Activated CD4-positive, CD25-positive, alpha-beta regulatory T cell treated with anti-CD3 and anti-CD28 coated beads, Interleukin-2, amount 50 U/mL, for 24 hours (primary cell): ENCODE measurements around the gene EDA.
"Not testable (repeated sequence)": the region's sequence is repeated elsewhere in the genome, so short reads cannot be mapped to it uniquely, and the experiment has no call there.

Source experiments
- ATAC-seq, 2 donors: fragments of 150-1000 bp; cut with Tn5 transposase; one replicate each; pipeline ENCODE4 v1.10.0; 2021; ENCODE audit warnings: mild to moderate bottlenecking in 1 of 2, moderate library complexity in 1 of 2

Gene EDA

DNA sequence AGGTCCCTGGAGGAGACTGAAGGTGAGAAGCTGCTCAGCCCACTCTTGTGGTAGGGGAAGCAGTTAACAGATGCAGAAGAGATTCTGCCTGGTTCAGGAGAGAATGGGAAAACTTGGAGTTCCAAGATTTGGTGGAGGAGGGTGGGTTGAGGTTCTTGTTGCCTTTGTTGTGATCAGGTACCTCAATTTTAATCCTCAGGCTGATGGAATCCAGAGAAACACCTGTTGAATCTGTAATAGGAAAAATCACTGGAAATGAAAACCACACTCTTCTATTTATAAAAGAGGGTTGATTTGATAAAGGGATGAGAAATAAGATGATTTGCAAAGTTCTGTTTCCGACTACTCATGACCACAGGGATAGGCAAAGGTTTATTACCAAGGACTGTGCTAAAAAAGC lies 132.1 kb downstream of the EDA start:
- no peak for ATAC-seq

DNA sequence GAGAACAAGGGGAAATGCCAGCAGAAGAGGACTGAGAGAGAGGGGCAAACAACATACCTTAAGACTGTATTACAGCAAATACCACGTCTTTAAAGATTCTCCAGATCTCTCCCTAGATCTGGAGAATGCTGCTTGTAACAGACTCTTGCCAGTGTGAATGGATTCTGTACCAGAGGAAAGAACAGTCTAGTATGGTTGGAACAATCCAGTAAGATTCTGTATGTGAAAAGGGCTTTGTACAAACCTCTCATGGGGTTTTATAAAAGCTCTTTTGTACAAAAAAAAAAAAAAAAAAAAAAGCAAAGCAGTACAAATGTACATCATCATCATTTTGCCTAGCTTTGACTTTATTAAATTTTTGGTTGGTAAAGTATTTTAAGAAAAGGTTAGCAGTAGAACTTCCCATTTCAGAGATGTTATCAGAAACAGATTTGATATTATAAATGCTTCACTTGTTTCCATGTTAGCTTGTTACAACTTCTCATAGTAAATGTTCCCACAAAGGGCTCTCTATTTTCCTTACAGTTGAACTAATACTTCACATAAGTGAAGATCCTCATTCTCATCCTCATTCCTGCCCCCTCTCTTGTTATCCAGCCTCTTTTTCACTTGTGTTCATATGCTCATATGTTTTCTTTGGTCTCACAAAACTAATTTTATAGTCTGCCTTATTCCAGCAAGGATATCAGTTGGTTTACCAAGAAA lies 144.2 kb downstream of the EDA start:
- no peak for ATAC-seq

DNA sequence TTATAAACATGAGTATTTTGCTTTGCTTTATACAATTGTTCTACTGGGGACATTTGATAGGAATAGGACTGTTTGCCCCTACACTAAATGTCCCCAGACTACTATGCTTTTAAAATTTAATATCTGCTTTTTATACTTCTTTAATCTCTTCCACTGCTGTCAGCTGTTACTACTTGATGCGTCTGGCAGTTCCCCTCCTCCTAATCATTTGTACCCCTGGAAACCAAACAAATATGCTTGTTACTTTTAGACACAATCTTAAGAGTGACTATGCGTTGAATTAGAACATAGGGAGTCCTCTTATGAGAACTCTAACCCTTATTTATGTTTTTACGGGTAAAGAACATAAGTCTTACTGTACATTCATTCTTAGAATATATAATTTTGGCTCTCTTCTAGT lies 145.7 kb downstream of the EDA start:
- ATAC-seq, result no peak

DNA sequence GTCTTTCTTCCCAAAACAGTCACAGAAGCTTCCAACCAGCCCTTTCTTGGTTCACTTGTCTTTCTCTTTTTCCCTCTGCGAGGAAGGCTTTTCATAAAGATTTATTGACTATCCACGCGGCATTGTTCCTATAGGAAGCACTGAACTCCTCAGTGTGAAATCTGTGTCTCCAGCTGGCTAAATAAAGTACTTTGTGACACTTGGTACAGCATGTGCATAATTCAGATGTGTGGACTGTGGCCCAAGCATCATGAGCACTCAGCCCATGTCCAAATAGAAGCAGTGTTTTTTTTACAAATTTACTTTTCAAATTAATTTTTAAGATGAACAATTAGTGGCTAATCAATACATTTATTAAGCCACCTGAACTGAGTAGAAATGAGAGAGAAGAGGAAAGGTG lies 146.4 kb downstream of the EDA start:
- no peak for ATAC-seq

DNA sequence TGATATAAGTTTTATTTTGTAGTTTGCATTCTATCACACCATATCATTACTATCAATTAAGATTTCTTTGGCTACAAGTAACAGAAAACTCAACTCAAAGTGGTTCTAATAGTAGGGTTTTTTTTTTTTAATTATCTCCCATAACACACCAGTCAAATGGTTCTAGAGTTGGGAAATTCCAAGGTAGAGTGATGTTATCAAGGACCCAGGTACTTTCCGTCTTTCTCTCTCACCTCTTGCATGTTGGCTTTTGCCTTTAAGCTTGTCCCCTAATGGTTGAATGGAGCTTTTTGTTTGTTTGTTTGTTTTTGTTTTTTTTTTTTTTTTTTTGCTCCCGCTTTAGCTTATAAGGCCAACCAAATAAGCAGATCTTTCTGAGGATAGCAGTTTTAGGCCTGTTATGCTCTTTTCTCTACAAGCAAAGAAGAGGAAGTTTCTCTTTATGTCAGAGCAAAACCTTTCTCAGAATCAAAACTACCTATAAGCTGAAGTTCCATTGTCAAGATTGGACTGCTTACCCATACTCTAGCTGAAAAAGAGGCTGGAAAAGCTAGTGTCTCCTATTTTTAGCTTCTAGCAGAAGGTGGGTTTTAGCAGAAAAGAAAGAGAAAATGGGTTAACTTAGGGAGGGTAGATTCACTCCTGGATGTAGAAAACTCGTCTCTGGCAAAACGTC lies 177.5 kb downstream of the EDA start:
- ATAC-seq, result no peak

DNA sequence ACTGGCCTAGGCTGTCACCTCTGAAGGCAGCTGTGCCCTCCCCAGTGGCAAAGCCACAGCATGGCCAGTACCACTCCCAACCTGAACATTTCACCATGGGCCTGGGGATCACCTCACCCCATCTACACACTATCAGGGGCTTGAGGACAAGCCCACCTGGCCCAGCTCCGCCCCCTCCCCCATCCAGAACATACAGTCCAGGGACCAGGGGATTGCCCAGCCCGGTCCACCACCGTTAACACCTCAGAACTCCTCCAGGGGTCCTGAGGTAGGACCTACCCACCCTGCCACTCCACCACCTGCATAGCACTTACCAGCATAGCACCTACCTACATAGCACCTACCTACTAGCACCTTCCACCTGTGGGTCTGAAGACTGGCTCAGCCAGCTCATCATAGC lies 179.8 kb downstream of the EDA start:
- no peak for ATAC-seq

DNA sequence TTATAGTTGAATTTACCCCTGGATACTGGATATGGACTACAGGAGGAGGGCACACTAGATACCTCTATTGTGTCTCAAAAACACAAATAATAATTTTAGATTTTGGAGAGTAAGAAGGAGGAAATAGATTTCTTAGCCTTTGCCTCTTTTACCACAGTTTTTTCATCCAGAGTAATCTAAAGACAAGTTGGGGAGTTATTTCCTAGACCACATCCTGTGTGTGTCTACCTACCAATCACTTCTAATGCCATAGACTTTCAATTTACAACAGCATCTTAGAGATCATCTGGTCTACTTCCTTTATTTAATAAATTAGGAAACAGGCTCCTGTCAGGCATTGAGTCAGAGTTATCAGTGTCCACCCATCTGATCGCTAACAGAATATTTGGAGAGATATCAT lies 191.5 kb downstream of the EDA start:
- ATAC-seq, result no peak

DNA sequence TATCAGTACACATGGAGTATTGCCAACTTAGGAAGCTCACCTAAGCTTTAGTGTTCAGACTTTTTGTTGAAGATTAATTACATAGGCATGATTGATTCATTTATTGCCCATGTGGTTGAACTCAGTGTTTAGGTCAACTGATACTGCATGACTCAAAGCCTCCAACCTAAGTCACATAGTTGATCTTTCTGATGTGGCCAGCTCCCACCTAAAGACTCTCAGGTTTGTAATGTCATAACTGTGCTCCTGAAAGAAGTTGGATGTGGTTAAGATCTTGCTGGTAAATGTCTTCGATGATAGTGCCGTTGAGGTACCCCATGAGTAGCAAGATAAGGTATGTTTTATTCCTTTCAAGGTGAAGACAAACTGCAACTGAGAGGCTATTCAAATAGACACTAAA lies 192.5 kb downstream of the EDA start:
- peak; percentile 53 to 68 for ATAC-seq

DNA sequence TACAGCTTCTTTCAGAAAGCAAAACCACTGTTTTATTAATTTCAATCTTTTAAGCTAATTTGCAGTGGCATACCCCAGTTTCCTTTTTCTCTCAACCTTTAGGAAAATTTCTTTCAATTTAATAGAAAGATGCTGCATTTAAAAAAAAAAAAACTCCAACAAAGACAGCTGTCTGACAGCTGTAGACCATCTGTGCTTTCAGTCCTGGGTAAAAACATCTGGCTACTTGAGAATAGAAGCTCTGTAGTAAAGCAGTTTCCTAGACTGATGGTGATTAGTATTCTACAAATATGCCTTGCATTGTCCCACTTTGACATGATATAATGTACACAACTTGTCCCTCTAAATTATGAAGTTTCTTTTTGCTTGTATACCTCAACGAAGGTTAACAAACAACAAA lies 197.8 kb downstream of the EDA start:
- ATAC-seq, result no peak

DNA sequence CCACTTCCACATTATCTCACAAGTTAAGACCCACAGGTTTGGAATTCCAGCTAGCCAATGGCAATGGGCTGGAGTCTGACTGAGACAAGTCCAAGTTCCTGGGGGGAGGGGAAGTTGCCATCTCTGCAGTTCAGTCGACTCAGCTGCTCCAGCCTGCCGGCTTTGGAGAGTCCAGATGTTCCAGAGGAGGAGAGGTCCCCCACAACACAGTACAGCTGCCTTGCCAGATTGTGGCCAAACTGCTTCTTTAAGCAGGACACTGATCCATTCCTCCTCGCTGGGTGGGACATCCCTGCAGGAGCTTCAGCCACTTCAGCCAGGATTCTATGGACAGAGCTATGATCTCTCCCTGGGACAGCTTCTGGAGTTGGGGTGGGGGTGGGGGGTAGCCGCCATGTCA lies 199.2 kb downstream of the EDA start:
- ATAC-seq, result no peak

DNA sequence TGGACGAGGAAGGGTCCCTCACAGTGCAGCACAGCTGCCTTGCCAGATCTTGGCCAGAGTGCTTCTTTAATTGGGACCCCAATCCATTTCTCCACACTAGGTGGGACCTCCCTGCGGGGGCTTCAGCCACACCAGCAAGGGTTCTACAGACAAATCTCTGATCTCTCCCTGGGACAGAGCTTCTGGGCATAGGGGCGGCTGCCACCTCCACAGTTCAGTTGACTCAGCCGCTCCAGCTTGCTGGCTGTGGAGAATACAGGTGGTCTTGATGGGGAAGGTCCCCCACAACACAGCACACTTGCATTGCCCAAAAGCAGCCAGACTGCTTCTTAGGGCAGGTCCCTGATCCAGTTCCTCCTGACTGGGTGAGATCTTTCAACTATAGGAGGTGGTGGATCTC lies 199.6 kb downstream of the EDA start:
- ATAC-seq, result no peak

DNA sequence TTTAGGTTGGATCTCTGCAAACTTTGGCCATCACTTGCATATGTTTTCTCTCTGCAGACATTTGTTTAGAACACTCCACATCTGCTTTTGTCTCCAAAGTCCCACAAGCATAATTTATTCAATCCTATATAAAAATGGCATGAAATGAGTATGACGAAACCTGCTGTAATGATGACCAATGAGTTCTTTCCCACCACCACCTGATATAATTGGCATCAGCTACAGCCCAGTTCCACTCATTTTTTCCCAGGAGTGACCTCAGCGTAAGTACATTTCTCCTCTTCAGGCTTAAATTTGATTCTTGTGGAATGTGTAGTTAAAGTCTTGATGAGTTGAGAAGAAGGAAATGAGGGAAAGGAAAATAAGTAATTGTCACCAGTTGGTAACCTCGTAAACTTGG lies 228.7 kb downstream of the EDA start:
- no peak for ATAC-seq

DNA sequence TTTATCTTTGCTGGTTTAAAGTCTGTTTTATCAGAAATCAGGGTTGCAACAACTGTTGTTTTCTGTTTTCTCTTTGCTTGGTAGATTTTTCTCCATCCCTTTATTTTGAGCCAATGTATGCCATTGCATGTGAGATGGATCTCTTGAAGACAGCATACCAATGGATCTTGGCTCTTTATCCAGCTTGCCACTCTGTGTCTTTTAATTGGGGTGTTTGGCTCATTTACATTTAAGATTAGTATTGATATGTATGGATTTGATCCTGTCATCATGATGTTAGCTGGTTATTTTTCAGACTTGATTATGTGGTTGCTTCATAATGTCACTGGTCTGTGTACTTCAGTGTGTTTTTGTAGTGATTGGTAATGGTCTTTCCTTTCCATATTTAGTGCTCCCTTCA lies 244.1 kb downstream of the EDA start:
- ATAC-seq, result not testable (repeated sequence)

DNA sequence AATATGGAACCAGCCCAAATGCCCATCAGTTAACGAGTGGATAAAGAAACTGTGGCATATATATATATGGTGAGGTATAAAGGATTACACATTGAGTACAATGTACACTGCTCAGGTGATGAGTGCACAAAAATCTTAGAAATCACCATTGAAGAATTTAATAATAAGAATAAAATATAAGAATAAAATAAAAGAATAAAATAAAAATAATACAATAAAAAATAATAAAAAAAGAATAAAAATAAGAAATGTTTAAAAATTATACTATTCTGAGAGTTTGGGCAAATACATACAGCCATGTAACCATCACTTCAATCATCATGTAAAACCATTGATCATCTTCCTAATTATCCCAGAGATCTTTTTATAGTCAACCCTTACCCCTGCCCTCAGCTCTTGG lies 260.3 kb downstream of the EDA start:
- ATAC-seq, result no peak

DNA sequence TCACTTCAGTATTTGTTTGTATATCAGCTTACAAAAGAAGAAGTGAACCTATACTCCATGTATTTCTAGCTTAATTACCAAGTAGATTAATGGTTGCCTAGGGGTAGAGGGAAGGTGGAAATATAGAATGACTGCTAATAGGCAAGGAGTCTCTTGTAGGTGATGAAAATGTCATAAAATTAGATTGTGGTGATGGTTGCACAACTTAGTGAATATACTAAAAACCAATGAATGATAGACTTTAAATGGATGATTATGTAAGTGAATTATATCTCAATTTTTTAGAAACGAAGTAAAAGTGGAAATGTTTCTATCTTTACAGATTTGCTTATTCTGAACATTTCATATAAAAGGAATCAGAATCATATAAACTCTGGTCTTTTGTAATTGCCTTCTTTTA lies 268.3 kb downstream of the EDA start:
- ATAC-seq, result no peak

DNA sequence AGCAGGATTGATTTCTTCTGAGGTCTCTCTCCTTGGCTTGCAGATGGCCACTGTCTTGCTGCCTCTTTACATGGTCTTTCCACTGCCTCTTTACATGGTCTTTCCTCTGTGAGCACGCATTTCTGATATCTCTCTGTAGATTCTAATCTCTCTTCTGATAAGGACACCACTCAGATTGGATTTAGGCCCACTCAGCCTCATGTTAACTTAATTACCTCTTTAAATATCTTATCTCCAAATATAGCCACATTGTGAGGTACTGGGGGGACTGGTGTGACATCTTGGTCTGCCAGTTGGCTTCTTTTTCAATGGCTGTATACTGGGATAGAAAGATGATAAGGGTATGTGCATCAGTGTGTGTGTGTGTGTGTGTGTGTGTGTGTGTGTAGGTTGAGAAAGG lies 280.1 kb downstream of the EDA start:
- ATAC-seq, result no peak

DNA sequence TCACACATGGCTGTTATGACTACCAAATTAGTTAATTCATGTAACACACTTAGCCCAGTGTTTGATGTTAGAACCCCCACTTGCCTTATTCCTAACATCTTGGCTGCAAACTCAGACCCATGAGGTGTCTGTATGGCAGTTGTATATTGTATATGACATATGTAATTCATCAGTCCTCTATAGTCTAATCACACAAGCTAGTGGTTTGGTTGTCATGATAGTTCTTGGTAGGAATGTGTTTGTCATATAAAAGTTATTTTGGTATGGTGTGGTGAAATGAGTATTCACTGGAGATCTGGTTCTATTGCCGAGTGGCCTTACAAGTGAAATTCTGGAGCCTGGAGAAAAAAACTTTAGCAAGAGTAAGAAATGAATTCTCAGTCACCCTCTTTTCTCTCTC lies 284.6 kb downstream of the EDA start:
- ATAC-seq, result no peak

DNA sequence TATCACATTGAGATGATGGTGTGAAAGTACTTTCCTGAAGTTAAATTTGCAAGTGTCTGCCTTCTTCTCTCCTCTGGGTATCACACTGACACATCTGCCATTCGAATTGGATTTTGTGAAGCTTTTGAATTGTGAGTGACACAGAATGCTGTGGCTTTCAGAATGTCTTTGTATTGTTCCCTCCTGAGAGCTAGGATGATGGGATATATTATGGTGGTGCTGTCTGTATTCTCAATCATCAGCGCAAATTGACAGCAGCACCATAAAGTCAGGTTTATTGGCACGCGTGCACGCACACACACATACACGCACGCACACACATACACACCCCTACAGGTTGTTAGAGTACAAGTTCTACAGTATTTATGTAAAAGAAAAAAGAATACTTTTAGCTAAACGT lies 290.5 kb downstream of the EDA start:
- no peak for ATAC-seq

DNA sequence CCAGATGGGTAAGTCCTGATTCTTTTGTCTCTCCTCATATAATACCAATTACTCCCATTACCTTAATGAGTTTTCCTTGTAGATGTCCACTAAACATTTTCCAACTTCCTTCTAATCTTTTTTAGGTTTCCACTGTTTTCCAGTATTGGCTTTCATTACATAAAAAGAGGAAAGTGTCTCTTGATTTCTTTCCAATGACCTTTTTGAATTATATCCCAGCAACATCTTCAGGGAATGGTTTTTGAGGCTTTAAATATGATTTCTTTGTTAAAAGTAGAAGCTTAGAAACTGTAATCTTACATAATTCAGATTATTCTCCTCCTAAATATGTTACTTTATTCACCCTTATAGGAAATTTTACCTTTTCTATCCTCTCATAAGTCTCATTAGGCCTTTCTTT lies 298.9 kb downstream of the EDA start:
- ATAC-seq, result no peak

DNA sequence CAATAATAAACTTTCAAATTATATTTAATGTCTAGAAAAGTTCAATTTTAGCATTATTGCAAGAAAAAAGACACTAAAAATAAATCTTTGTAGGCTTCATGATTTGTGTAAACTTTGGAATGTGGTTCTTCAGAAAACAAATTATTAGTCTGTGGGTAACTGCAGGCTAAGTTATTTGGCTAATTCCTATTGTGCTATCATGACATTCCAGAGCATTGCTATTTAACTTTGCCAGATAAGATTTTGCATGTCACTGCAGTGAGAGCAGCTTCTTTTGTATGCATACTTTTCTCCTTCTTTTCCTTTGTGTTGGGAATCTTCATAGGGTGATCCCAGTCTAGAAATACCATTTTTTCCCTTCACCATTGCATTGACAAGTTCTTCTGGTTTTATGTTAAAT lies 303.8 kb downstream of the EDA start:
- ATAC-seq, result no peak

DNA sequence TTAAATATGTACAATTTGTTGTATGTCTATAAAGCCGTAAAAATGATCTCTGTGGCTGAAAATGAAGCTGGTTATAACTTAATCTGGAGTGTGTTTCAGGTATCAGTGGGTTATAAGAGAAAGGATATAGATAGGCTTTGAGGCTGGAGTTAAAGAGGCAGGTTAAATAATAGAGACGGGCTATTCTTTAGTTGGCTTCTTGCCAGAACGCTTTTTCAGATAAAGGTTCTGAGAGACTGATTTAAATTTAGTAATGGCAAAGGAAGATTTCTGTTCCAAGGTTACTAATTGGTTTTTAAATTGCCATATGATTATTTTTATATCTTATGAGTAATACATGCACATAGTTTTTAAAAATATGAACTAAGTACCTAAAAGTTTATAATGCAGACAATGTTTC lies 316.4 kb downstream of the EDA start:
- no peak for ATAC-seq

DNA sequence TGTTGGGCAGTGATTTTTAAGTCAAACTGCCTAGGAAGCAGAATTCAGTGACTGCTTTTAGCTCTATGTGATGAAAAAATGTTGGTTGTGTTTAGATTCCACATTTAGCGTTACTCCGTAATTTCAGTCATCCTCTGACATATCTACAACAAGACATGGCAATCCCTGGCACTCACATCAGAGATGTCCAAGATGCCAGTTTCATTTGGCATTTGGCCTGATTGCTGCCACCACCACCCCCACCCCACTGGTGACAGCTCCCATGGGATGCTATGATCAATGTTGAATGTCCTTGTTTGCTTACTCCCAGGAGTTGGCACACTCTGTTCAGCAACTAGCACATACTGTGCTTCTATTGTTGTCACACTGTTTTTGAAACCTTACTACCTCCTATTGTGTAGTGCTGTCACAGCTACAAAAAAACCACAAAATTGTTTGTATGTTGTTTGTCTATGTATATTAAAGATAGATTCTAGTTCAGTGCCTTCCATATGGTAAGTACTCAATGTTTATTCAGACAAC lies 332.4 kb downstream of the EDA start:
- ATAC-seq, result no peak

DNA sequence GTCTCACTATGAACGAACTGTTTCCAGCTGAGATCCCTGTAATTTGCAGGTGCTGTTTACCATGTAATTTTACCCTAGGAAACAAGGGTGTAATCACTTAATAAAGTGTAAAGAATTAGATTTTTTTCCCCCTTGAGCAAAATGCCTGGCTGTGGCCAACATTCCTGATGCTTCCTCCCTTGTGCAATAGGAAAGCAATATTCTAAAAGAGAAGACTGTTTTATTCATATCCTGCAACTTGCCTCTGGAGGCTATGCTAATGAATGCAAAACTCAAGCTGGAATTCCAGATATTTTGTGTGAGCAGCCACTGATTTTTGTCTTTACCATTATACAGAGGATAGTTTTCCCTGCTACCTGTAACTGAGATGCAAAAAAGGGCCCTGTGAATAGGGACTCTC lies 335.8 kb downstream of the EDA start:
- no peak for ATAC-seq

DNA sequence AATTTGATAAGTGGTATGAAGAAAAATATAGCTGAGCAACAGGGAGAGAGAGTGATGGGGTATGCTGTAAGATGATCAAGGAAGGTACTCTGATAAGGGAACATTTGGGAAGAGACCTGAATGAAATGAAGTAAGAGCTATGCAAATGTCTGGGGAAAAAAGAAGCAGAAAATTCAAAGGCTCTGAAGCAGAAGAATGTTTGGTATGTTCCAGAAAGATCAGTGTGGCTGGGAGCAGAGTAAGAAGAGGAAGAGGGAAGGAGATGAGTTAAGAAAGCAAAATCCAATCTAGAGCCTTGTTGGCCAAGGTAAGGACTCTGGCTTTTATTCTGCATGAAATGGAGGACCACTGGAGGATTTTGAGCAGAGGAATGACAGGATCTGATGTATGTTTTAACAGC lies 343.8 kb downstream of the EDA start:
- ATAC-seq, result no peak
